ENCODE results near the gene LLGL1. TPM values are rescaled to one million over a fixed set of nuclear protein-coding genes. Genes with fewer than 3 reads are reported as not detected.

The LLGL1 gene
- total RNA-seq, 2 donors from 2014 or later: 66.3 to 69.3 TPM

DNA sequence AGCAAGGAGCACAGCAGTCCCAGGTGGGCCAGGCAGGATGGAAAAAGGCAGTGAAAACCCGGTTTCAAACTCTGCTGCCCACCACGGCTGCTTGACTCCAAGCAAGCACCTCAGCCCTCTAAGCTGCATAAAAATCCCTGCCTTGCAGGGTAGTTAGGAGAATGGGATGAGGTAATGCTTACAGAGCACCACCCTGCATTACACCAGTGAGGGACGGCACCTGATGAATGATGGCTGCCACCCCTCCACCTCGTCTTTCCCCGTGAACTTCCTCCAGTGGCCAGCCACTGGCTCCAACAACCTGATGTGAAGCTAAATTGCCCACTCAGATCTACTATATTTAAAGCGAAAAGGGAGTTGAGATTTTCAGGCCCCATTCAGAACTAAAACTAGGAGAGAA, 56.4 kb downstream of the LLGL1 start:
- H3K4me1 Mint-ChIP-seq: no peaks in the 10 kb centered on the region
- Histone ChIP-seq H3K9me3 (ENCODE audit: control insufficient read depth, low read length) (no peaks in the 10 kb centered on the region), H3K4me1 (ENCODE audit: control insufficient read depth, insufficient read depth, low read length) (no peaks in the 10 kb centered on the region), H3K4me3 (ENCODE audit: low read length) (no peak overlapping the region), H3K27ac (ENCODE audit: low read depth, low read length) (no peak overlapping the region), H3K27me3 (ENCODE audit: control insufficient read depth, insufficient read depth, low read length, poor library complexity, severe bottlenecking) (no peaks in the 10 kb centered on the region), H3K9ac (ENCODE audit: extremely low read depth, low read length, poor library complexity, severe bottlenecking) (no peak overlapping the region), H3K36me3 (ENCODE audit: control insufficient read depth, insufficient read depth, low read length) (peaks cover 85% of the 10 kb centered on the region)
- H3K36me3 Mint-ChIP-seq (ENCODE audit: low read depth): peaks cover 74% of the 10 kb centered on the region
- no peaks in the 10 kb centered on the region for H3K9me3 Mint-ChIP-seq
- TF ChIP-seq, protein P1, sequence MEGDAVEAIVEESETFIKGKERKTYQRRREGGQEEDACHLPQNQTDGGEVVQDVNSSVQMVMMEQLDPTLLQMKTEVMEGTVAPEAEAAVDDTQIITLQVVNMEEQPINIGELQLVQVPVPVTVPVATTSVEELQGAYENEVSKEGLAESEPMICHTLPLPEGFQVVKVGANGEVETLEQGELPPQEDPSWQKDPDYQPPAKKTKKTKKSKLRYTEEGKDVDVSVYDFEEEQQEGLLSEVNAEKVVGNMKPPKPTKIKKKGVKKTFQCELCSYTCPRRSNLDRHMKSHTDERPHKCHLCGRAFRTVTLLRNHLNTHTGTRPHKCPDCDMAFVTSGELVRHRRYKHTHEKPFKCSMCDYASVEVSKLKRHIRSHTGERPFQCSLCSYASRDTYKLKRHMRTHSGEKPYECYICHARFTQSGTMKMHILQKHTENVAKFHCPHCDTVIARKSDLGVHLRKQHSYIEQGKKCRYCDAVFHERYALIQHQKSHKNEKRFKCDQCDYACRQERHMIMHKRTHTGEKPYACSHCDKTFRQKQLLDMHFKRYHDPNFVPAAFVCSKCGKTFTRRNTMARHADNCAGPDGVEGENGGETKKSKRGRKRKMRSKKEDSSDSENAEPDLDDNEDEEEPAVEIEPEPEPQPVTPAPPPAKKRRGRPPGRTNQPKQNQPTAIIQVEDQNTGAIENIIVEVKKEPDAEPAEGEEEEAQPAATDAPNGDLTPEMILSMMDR (conservative IDR thresholded peaks at IDR 0.05): no peak
- 95 to 98% methylated on average over 5 to 6 of the region's 6 CpGs for WGBS, 2 experiments (ENCODE audit: insufficient coverage in 1 of 2, insufficient read length in 1 of 2)
- no peak for DNase-seq
- no peaks in the 10 kb centered on the region for H3K27me3 Mint-ChIP-seq (ENCODE audit: insufficient read depth)
- no peak overlapping the region for H3K27ac Mint-ChIP-seq
- no peak overlapping the region for H3K4me3 Mint-ChIP-seq

DNA sequence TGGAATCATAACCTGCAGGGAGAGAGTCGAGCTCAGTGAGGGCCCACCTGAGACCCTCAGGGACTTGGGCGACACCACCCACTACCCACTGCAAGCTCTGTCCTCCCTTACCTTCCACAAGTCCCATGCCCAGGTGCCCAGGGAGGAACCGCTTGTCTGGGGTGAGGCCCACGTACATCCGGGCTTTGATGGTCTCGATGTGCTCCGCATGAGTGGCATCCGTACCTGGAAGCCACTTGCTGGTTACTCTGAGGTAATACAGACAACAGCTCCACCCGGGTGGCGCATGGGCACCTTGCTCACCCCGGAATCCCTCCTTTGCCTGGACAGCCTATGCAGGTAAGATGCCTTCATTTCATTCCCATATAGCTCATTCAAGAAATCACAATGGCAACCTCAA, 59.9 kb downstream of the LLGL1 start:
- H3K27ac ChIP-seq (ENCODE audit: low read depth, low read length): no peak overlapping the region
- no peaks in the 10 kb centered on the region for H3K9me3 Mint-ChIP-seq
- no peak overlapping the region for H3K4me3 ChIP-seq (ENCODE audit: low read length)
- H3K4me3 Mint-ChIP-seq: no peak overlapping the region
- peak overlapping the region; percentile 59 for H3K27ac Mint-ChIP-seq
- TF ChIP-seq, protein P1 (conservative IDR thresholded peaks at IDR 0.05): no peak
- no peak for DNase-seq
- no peak overlapping the region for H3K9ac ChIP-seq (ENCODE audit: extremely low read depth, low read length, poor library complexity, severe bottlenecking)
- no peaks in the 10 kb centered on the region for H3K4me1 Mint-ChIP-seq
- WGBS, 2 experiments (ENCODE audit: insufficient coverage in 1 of 2, insufficient read length in 1 of 2): 96 to 98% methylated on average over 9 to 11 of the region's 11 CpGs
- H3K9me3 ChIP-seq (ENCODE audit: control insufficient read depth, low read length): no peaks in the 10 kb centered on the region
- peaks cover 85% of the 10 kb centered on the region for H3K36me3 Mint-ChIP-seq (ENCODE audit: low read depth)
- no peaks in the 10 kb centered on the region for H3K27me3 ChIP-seq (ENCODE audit: control insufficient read depth, insufficient read depth, low read length, poor library complexity, severe bottlenecking)
- no peaks in the 10 kb centered on the region for H3K27me3 Mint-ChIP-seq (ENCODE audit: insufficient read depth)
- peaks cover 83% of the 10 kb centered on the region for H3K36me3 ChIP-seq (ENCODE audit: control insufficient read depth, insufficient read depth, low read length)
- no peaks in the 10 kb centered on the region for H3K4me1 ChIP-seq (ENCODE audit: control insufficient read depth, insufficient read depth, low read length)

DNA sequence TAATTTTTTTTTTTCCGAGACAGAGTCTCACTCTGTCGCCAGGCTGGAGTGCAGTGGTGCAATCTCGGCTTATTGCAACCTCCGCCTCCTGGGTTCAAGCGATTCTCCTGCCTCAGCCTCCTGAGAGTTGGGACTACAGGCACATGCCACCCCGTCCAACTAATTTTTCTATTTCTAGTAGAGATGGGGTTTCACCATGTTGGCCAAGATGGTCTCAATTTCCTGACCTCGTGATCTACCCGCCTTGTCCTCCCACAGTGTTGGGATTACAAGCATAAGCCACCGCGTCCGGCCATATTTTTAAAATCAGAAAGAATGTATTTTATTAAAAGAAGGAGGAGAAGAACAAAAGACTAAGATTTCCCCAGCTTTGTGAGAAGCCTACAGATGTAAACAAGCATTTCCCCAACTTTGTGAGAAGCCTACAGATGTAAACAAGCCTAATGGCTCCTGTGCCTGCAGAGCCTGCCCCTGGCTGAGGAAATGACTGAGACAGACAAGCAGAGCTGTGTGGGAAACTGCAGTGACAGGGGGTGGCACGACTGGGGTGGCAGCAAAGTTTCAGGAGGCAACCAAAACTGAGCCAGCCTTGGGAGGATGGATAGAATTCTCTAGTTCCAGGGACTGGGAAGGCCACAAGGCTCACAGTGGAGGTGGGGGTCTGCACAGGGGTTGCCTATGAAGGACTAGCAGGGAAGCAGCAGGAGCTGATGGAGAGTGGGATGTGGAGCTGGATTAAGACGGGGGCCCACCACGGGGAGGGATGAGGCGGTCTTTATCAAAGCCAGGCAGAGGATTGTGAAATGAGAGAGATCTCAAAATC, 66.5 kb downstream of the LLGL1 start:
- DNase-seq: no peak
- H3K4me3 Mint-ChIP-seq: no peak overlapping the region
- H3K4me1 Mint-ChIP-seq: no peaks in the 10 kb centered on the region
- TF ChIP-seq, protein P1 (conservative IDR thresholded peaks at IDR 0.05): no peak
- no peaks in the 10 kb centered on the region for H3K27me3 Mint-ChIP-seq (ENCODE audit: insufficient read depth)
- no peaks in the 10 kb centered on the region for H3K4me1 ChIP-seq (ENCODE audit: control insufficient read depth, insufficient read depth, low read length)
- H3K9me3 Mint-ChIP-seq: no peaks in the 10 kb centered on the region
- WGBS, 2 experiments (ENCODE audit: insufficient coverage in 1 of 2, insufficient read length in 1 of 2): 93 to 96% methylated on average over 8 to 14 of the region's 15 CpGs
- no peak overlapping the region for H3K27ac ChIP-seq (ENCODE audit: low read depth, low read length)
- peaks cover 84% of the 10 kb centered on the region for H3K36me3 ChIP-seq (ENCODE audit: control insufficient read depth, insufficient read depth, low read length)
- H3K27ac Mint-ChIP-seq: no peak overlapping the region
- H3K36me3 Mint-ChIP-seq (ENCODE audit: low read depth): peaks cover 79% of the 10 kb centered on the region
- H3K27me3 ChIP-seq (ENCODE audit: control insufficient read depth, insufficient read depth, low read length, poor library complexity, severe bottlenecking): no peaks in the 10 kb centered on the region
- H3K9ac ChIP-seq (ENCODE audit: extremely low read depth, low read length, poor library complexity, severe bottlenecking): no peak overlapping the region
- no peaks in the 10 kb centered on the region for H3K9me3 ChIP-seq (ENCODE audit: control insufficient read depth, low read length)
- H3K4me3 ChIP-seq (ENCODE audit: low read length): no peak overlapping the region

Other genes starting within 250 kb of the LLGL1 start
- 10 to 100 TPM; 31.4 to 50.8 TPM for gene ATPAF2, start 186.5 kb upstream of the LLGL1 start, total RNA-seq
- 10 to 100 TPM; 20.5 to 20.8 TPM for gene GID4, start 186.2 kb upstream of the LLGL1 start, total RNA-seq
- 10 to 100 TPM; 45.1 to 49.9 TPM for gene DRG2, start 137.7 kb upstream of the LLGL1 start, total RNA-seq
- 1 to 10 TPM; 1.7 to 2.4 TPM for gene MYO15A, start 116.9 kb upstream of the LLGL1 start, total RNA-seq
- gene ALKBH5, start 41.8 kb upstream of the LLGL1 start, total RNA-seq: 10 to 100 TPM; 64.1 to 80.9 TPM
- 100 to 1,000 TPM; 299 to 335 TPM for gene FLII, start 33.1 kb downstream of the LLGL1 start, total RNA-seq
- gene MIEF2, start 35.0 kb downstream of the LLGL1 start, total RNA-seq: 10 to 100 TPM; 15.3 to 19.6 TPM
- 10 to 100 TPM; 60.4 to 67.4 TPM for gene TOP3A, start 89.4 kb downstream of the LLGL1 start, total RNA-seq
- 10 to 100 TPM; 20.7 to 22.2 TPM for gene SMCR8, start 89.7 kb downstream of the LLGL1 start, total RNA-seq
- gene SHMT1, start 137.9 kb downstream of the LLGL1 start, total RNA-seq: 10 to 100 TPM; 38.5 to 40.9 TPM
- gene EVPLL, start 152.1 kb downstream of the LLGL1 start, total RNA-seq: not detected

Measured in endodermal cell (in vitro differentiated cells).